Measurements from ENCODE around the gene EHMT2. TPM values are rescaled to one million over a fixed set of nuclear protein-coding genes. Genes with fewer than 3 reads are reported as not detected.
A peak's percentile ranks its signal among the peaks of the same experiment; 100 is the strongest.

EHMT2 gene
- total and polyA plus RNA-seq, 2 of the 4 experiments (the other 2 are of a cell fraction): 38.0 to 51.2 TPM

- in situ Hi-C loops (cut with MboI; ENCODE audit: low sequenced_read_pairs): no loop called here
- H4K5ac ChIP-seq (ENCODE audit: low read depth, low read length): no peak overlapping the region
- H3K9me3 ChIP-seq (ENCODE audit: control insufficient read depth, insufficient read depth, low read length): no peaks in the 10 kb centered on the region
- no peak overlapping the region for H3K9ac ChIP-seq (ENCODE audit: low read depth, low read length)
- no peak overlapping the region for H3K56ac ChIP-seq (ENCODE audit: extremely low read depth, insufficient read depth, low read length)
- no peak overlapping the region for H3K23ac ChIP-seq (ENCODE audit: low read depth, low read length)
- H3K4me2 ChIP-seq (ENCODE audit: low read depth, low read length): no peak overlapping the region
- H3K27me3 ChIP-seq (ENCODE audit: control insufficient read depth, insufficient read depth, low read length): no peaks in the 10 kb centered on the region
- no peak overlapping the region for H4K91ac ChIP-seq (ENCODE audit: insufficient read depth, low read depth, low read length)
- H3K79me1 ChIP-seq (ENCODE audit: low read depth in 1 of 2, low read length in 2 of 2): peaks cover 20 to 52% of the 10 kb centered on the region in 2 experiments; a peak in 3 of 4 replicates
- no peak overlapping the region for H4K8ac ChIP-seq (ENCODE audit: low read depth in 2 of 2, low read length in 2 of 2)
- H3K36me3 ChIP-seq (ENCODE audit: control insufficient read depth, insufficient read depth, low read length): peaks cover 8% of the 10 kb centered on the region; the same call in 1 of the 2 replicates
- no peak overlapping the region for H3K18ac ChIP-seq (ENCODE audit: low read depth, low read length)
- no peak overlapping the region for H2AK9ac ChIP-seq (replicated peaks; ENCODE audit: low read depth, low read length, poor library complexity)
- H3K14ac ChIP-seq (replicated peaks; ENCODE audit: low read depth, low read length): no peak overlapping the region
- WGBS, 2 experiments (ENCODE audit: extremely low coverage in 2 of 2, insufficient read length in 1 of 2): 87% methylated on average over 19 of the region's 49 CpGs; no CpG with 5 or more reads in 1 of the 2 experiments
- POLR2A ChIA-PET (ENCODE audit: unreplicated experiment): no interaction called here
- no peak overlapping the region for H2BK15ac ChIP-seq (ENCODE audit: low read depth, low read length)
- H3K4me1 ChIP-seq (ENCODE audit: control insufficient read depth, insufficient read depth, low read length): peaks cover 12% of the 10 kb centered on the region
- H4K20me1 ChIP-seq (ENCODE audit: insufficient read depth, low read length): peaks cover 7% of the 10 kb centered on the region
- H2BK20ac ChIP-seq (ENCODE audit: low read depth, low read length): no peak overlapping the region
- BruUV-seq (replicated peaks): no TSS peak
- 0 out of 2 replicates have a peak overlapping the region, but pooled peaks have one; percentile 6 for H2AK5ac ChIP-seq (ENCODE audit: low read depth, low read length)
- TF ChIP-seq SMC3 (IDR thresholded peaks at IDR 0.05; ENCODE audit: low read depth, low read length) (no peak), RAD21 (IDR thresholded peaks at IDR 0.05; ENCODE audit: low read length) (no peak), CEBPB (IDR thresholded peaks at IDR 0.05; ENCODE audit: low read depth, low read length) (no peak), USF2 (IDR thresholded peaks at IDR 0.05; ENCODE audit: low read depth, low read length) (no peak), MAZ (IDR thresholded peaks at IDR 0.05; ENCODE audit: borderline replicate concordance, low read depth, low read length) (no peak), CHD1 (IDR thresholded peaks at IDR 0.05; ENCODE audit: low read depth, low read length) (no peak), RCOR1 (IDR thresholded peaks at IDR 0.05; ENCODE audit: insufficient replicate concordance, low read length) (no peak), MAFK (IDR thresholded peaks at IDR 0.05; ENCODE audit: low read depth, low read length) (no peak), RFX5 (IDR thresholded peaks at IDR 0.05; ENCODE audit: low read depth, low read length) (no peak), FOS (IDR thresholded peaks at IDR 0.05; ENCODE audit: low read depth, low read length) (no peak), POLR2A (IDR thresholded peaks at IDR 0.05; ENCODE audit: low read depth, low read length) (no peak), NFE2L2 (IDR thresholded peaks at IDR 0.05; ENCODE audit: low read depth, low read length) (no peak), BHLHE40 (IDR thresholded peaks at IDR 0.05; ENCODE audit: low read depth, low read length) (no peak)
- TF ChIP-seq, protein P1, sequence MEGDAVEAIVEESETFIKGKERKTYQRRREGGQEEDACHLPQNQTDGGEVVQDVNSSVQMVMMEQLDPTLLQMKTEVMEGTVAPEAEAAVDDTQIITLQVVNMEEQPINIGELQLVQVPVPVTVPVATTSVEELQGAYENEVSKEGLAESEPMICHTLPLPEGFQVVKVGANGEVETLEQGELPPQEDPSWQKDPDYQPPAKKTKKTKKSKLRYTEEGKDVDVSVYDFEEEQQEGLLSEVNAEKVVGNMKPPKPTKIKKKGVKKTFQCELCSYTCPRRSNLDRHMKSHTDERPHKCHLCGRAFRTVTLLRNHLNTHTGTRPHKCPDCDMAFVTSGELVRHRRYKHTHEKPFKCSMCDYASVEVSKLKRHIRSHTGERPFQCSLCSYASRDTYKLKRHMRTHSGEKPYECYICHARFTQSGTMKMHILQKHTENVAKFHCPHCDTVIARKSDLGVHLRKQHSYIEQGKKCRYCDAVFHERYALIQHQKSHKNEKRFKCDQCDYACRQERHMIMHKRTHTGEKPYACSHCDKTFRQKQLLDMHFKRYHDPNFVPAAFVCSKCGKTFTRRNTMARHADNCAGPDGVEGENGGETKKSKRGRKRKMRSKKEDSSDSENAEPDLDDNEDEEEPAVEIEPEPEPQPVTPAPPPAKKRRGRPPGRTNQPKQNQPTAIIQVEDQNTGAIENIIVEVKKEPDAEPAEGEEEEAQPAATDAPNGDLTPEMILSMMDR (conservative IDR thresholded peaks at IDR 0.05; ENCODE audit: low read depth, low read length): no peak
- no peak overlapping the region for H2BK5ac ChIP-seq (ENCODE audit: low read depth, low read length, poor library complexity, severe bottlenecking)
- DNase-seq: no peak
- dilution Hi-C loops (cut with HindIII; ENCODE audit: low sequenced_read_pairs, unreplicated experiment): no loop called here
- ATAC-seq (ENCODE audit: low read depth): no peak
- no peak overlapping the region for H2AFZ ChIP-seq (replicated peaks; ENCODE audit: low read length, poor library complexity)
- intact Hi-C loops (cut with micrococcal nuclease): loop anchor here (5.0 kb wide), 1 partner anchor 252 kb away; the partner anchor contains the start of genes PPT2 and PRRT1
- CTCF ChIA-PET: no interaction called here
- H3K27ac ChIP-seq (ENCODE audit: insufficient read depth, low read length): no peak overlapping the region
- H3K4ac ChIP-seq (ENCODE audit: low read depth, low read length): no peak overlapping the region
- no peak overlapping the region for H2BK120ac ChIP-seq (ENCODE audit: low read depth, low read length)
- peaks cover 5% of the 10 kb centered on the region; the same call in 1 of the 2 replicates for H3K9me1 ChIP-seq (ENCODE audit: insufficient read depth, low read length)
- H3K4me3 ChIP-seq (ENCODE audit: insufficient read depth, low read depth, low read length): no peak overlapping the region
Measured at GRCh38 chr6:31899882-31900722, 2.6 kb upstream of the EHMT2 start.
